HG02642 (cell line): ENCODE data around the gene ZNF79.

Experiments
- ATAC-seq: cut with Tn5 transposase; IDR thresholded peaks from one replicate; pipeline ENCODE4 v1.9.1; 2021; ENCODE audit warnings: mild to moderate bottlenecking; ENCODE audit not compliant: unreplicated experiment, poor library complexity

ZNF79 gene

GRCh38 chr9:127491516-127491915, 67.3 kb downstream of the ZNF79 start:
- no peak for ATAC-seq

- ATAC-seq, result no peak
Observed at GRCh38 chr9:127492616-127493015, 68.4 kb downstream of the ZNF79 start.

- no peak for ATAC-seq
Observed at GRCh38 chr9:127493592-127494303, 69.6 kb downstream of the ZNF79 start.

- ATAC-seq, result no peak
Observed at GRCh38 chr9:127494304-127494702, 70.1 kb downstream of the ZNF79 start.
